GM23338 (cell line): ENCODE measurements around the gene GLDC. TPM values are rescaled to one million over a fixed set of nuclear protein-coding genes. Genes with fewer than 3 reads are reported as not detected.

Source experiments
- ATAC-seq: fragments of 200-7000 bp; cut with Tn5 transposase; 3 replicates; pipeline ENCODE4 v1.9.1; 2020
- DNase-seq: peaks from one replicate; pipeline ENCODE4 v3.0.0-alpha.2; 2015; ENCODE audit warnings: low spot score
- H2AFZ ChIP-seq: fragments of 200-600 bp; sonication (generic); 2 replicates; pipeline ENCODE4 v1.8.0; 2016; ENCODE audit warnings: antibody characterized with exemption, mild to moderate bottlenecking, moderate library complexity
- H3F3A ChIP-seq: fragments of 200-600 bp; sonication (generic); replicated peaks from 2 replicates; pipeline ENCODE4 v1.8.0; 2017; ENCODE audit warnings: antibody characterized with exemption, mixed run types, low read depth
- H3K27ac ChIP-seq: fragments of 200-600 bp; sonication (generic); 2 replicates; pipeline ENCODE4 v1.6.1; 2016; ENCODE audit warnings: low read depth
- H3K27me3 ChIP-seq: fragments of 200-600 bp; sonication (generic); 2 replicates; pipeline ENCODE4 v1.8.0; 2016; ENCODE audit warnings: mild to moderate bottlenecking, mixed run types, moderate library complexity; ENCODE audit not compliant: insufficient read depth
- H3K36me3 ChIP-seq: fragments of 200-600 bp; sonication (generic); 2 replicates; pipeline ENCODE4 v1.8.0; 2016; ENCODE audit warnings: mild to moderate bottlenecking; ENCODE audit not compliant: insufficient read depth
- H3K4me1 ChIP-seq: fragments of 200-600 bp; sonication (generic); 2 replicates; pipeline ENCODE4 v1.8.0; 2016; ENCODE audit warnings: mild to moderate bottlenecking, moderate library complexity; ENCODE audit not compliant: insufficient read depth
- H3K4me2 ChIP-seq: fragments of 200-600 bp; sonication (generic); 2 replicates; pipeline ENCODE4 v1.7.1; 2017; ENCODE audit warnings: mixed run types
- H3K4me3 ChIP-seq: fragments of 200-600 bp; sonication (generic); 2 replicates; pipeline ENCODE4 v1.6.1; 2016; ENCODE audit warnings: mixed run types
- H3K79me2 ChIP-seq: fragments of 200-600 bp; sonication (generic); replicated peaks from 2 replicates; pipeline ENCODE4 v1.8.0; 2017; ENCODE audit warnings: mild to moderate bottlenecking; ENCODE audit not compliant: insufficient read depth
- H3K9me2 ChIP-seq: fragments of 200-600 bp; sonication (generic); 2 replicates; pipeline ENCODE4 v1.8.0; 2017; ENCODE audit not compliant: insufficient read depth
- H4K20me1 ChIP-seq: fragments of 200-600 bp; sonication (generic); replicated peaks from 2 replicates; pipeline ENCODE4 v1.8.0; 2017; ENCODE audit warnings: mild to moderate bottlenecking; ENCODE audit not compliant: insufficient read depth
- H3K27ac Mint-ChIP-seq: 2 replicates; pipeline ENCODE4 v1.8.0; 2020; ENCODE audit warnings: inconsistent platforms, mild to moderate bottlenecking, moderate library complexity, mixed read lengths
- H3K27me3 Mint-ChIP-seq: 3 replicates; pipeline ENCODE4 v1.8.0; 2022; ENCODE audit warnings: low read depth, mild to moderate bottlenecking, moderate library complexity, mixed read lengths, inconsistent platforms; ENCODE audit not compliant: insufficient read depth, poor library complexity
- H3K36me3 Mint-ChIP-seq: 3 replicates; pipeline ENCODE4 v1.8.0; 2021; ENCODE audit warnings: low read depth, mild to moderate bottlenecking, inconsistent platforms, moderate library complexity, mixed read lengths
- H3K4me1 Mint-ChIP-seq: 3 replicates; pipeline ENCODE4 v1.8.0; 2020; ENCODE audit warnings: mild to moderate bottlenecking, inconsistent platforms, mixed read lengths
- H3K4me3 Mint-ChIP-seq: 3 replicates; pipeline ENCODE4 v1.8.0; 2021; ENCODE audit warnings: moderate library complexity, mild to moderate bottlenecking, inconsistent platforms, mixed read lengths
- H3K9me3 Mint-ChIP-seq: 3 replicates; pipeline ENCODE4 v1.8.0; 2020; ENCODE audit warnings: moderate library complexity, mild to moderate bottlenecking, inconsistent platforms, mixed read lengths
- CREB1 ChIP-seq: fragments of 250-450 bp; sonication (Bioruptor Pico); IDR thresholded peaks from 2 replicates; pipeline ENCODE4 v1.5.0; 2020; ENCODE audit warnings: low read depth, mild to moderate bottlenecking, moderate library complexity
- CTCF ChIP-seq, 2 experiments: fragments of 200-600 bp in 1 of 2; sonication (generic) in 1 of 2; conservative IDR thresholded peaks; 2 replicates each; pipeline versions ENCODE4 v1.5.1 to v1.6.1; 2016 to 2017; ENCODE audit warnings: antibody characterized with exemption in 2 of 2, low read depth in 2 of 2, mild to moderate bottlenecking in 2 of 2, moderate library complexity in 1 of 2
- ETS1 ChIP-seq: IDR thresholded peaks from 2 replicates; pipeline ENCODE4 v1.6.1; 2016; ENCODE audit warnings: antibody characterized with exemption
- EZH2 ChIP-seq: fragments of 200-600 bp; sonication (generic); IDR thresholded peaks from one replicate; pipeline ENCODE4 v1.8.0; 2017; ENCODE audit warnings: antibody characterized with exemption, mild to moderate bottlenecking, low read depth; ENCODE audit not compliant: unreplicated experiment
- EZH2phosphoT487 ChIP-seq: fragments of 200-600 bp; sonication (generic); IDR thresholded peaks from one replicate; pipeline ENCODE4 v1.8.1; 2018; ENCODE audit warnings: antibody characterized with exemption; ENCODE audit not compliant: unreplicated experiment
- JUNB ChIP-seq: IDR thresholded peaks from one replicate; pipeline ENCODE4 v1.6.1; 2016; ENCODE audit warnings: antibody characterized with exemption; ENCODE audit not compliant: unreplicated experiment
- NANOG ChIP-seq: IDR thresholded peaks from 2 replicates; pipeline ENCODE4 v1.6.1; 2016; ENCODE audit warnings: antibody characterized with exemption, borderline replicate concordance
- POLR2AphosphoS5 ChIP-seq: IDR thresholded peaks from 2 replicates; pipeline ENCODE4 v1.6.1; 2016; ENCODE audit warnings: antibody characterized with exemption, low read depth
- REST ChIP-seq: IDR thresholded peaks from one replicate; pipeline ENCODE4 v1.6.1; 2018; ENCODE audit warnings: antibody characterized with exemption; ENCODE audit not compliant: unreplicated experiment
- STAT1 ChIP-seq: IDR thresholded peaks from one replicate; pipeline ENCODE4 v1.6.1; 2016; ENCODE audit warnings: antibody characterized with exemption; ENCODE audit not compliant: unreplicated experiment
- ZNF114 ChIP-seq: fragments of 250-450 bp; sonication (Bioruptor Pico); IDR thresholded peaks from 2 replicates; pipeline ENCODE4 v1.5.0; 2020; ENCODE audit warnings: mild to moderate bottlenecking, moderate library complexity
- ZNF331 ChIP-seq: fragments of 250-450 bp; sonication (Bioruptor Pico); IDR thresholded peaks from 2 replicates; pipeline ENCODE4 v1.5.0; 2020; ENCODE audit warnings: low read depth, mild to moderate bottlenecking, moderate library complexity
- ZNF462 ChIP-seq: fragments of 250-450 bp; sonication (Bioruptor Pico); IDR thresholded peaks from 2 replicates; pipeline ENCODE4 v1.5.0; 2020; ENCODE audit warnings: mild to moderate bottlenecking, moderate library complexity
- polyA plus RNA-seq: library from polyadenylated mRNA; unstranded; fragments of >200 nt; fragmentation: Nextera tagmentation; extraction: Ambion mirVana; gene quantifications from 2 replicates; pipeline ENCODE4 v1.2.1, GENCODE V29; 2016
- total RNA-seq: library from RNA; depleted of rRNA; stranded (reverse); fragments of >200 nt; shearing (Covaris generic); gene quantifications from 2 replicates; pipeline ENCODE4 v1.2.3, GENCODE V29; 2014

Gene GLDC
- total and polyA plus RNA-seq, 2 experiments from 2014 or later = 63.5 to 139 TPM

GRCh38 chr9:6502399-6502798 is 143.1 kb downstream of the GLDC start:
- H3K4me2 ChIP-seq = no peak overlapping the region
- H4K20me1 ChIP-seq = no peaks in the 10 kb centered on the region; the same call in 1 of the 2 replicates
- H2AFZ ChIP-seq = no peak overlapping the region
- Mint-ChIP-seq H3K27ac (no peak overlapping the region), H3K36me3 (peaks cover 56% of the 10 kb centered on the region), H3K4me3 (no peak overlapping the region), H3K9me3 (no peaks in the 10 kb centered on the region), H3K27me3 (peaks cover 2% of the 10 kb centered on the region), H3K4me1 (peaks cover 6% of the 10 kb centered on the region; the same call in 2 of the 3 replicates)
- H3K9me2 ChIP-seq = no peaks in the 10 kb centered on the region
- DNase-seq (no peak), ATAC-seq (no peak)
- no peaks in the 10 kb centered on the region for H3K27me3 ChIP-seq
- H3F3A ChIP-seq = no peaks in the 10 kb centered on the region
- no peaks in the 10 kb centered on the region for H3K79me2 ChIP-seq
- TF ChIP-seq STAT1 (no peak), CTCF (conservative IDR thresholded peaks at IDR 0.05; ENCODE audit: low read depth in 2 of 2) (no peak), ETS1 (no peak), POLR2AphosphoS5 (no peak), ZNF462 (CRISPR knock-in tag) (no peak), ZNF331 (CRISPR knock-in tag) (no peak), CREB1 (no peak), ZNF114 (CRISPR knock-in tag) (no peak), NANOG (no peak), JUNB (no peak), REST (no peak), EZH2phosphoT487 (no peak), EZH2 (no peak)
- peaks cover 13% of the 10 kb centered on the region; the same call in 1 of the 2 replicates for H3K4me1 ChIP-seq
- H3K4me3 ChIP-seq = no peak overlapping the region
- peaks cover 29% of the 10 kb centered on the region for H3K36me3 ChIP-seq
- H3K27ac ChIP-seq = no peak overlapping the region
